AG04450 (cell line): ENCODE data around the gene RUBCNL. TPM values are rescaled to one million over a fixed set of nuclear protein-coding genes. Genes with fewer than 3 reads are reported as not detected.
"Not testable (repeated sequence)": the region's sequence is repeated elsewhere in the genome, so short reads cannot be mapped to it uniquely, and the experiment has no call there.

Source experiments
- CTCF ChIA-PET: fragments of 300-600, 350-600 bp; formaldehyde crosslinking; extraction: SDS; loops from one replicate; lab custom pipeline; 2022; ENCODE audit warnings: antibody characterized with exemption, inconsistent platforms; lab: Charles Lee
- POLR2A ChIA-PET: fragments of 350-600 bp; formaldehyde crosslinking; extraction: SDS; loops from one replicate; lab custom pipeline; 2021; ENCODE audit warnings: antibody characterized with exemption, inconsistent platforms; lab: Yijun Ruan, JAX
- DNase-seq: peaks from one replicate; pipeline ENCODE4 v3.0.0-alpha.2; 2011; ENCODE audit warnings: low read depth, low spot score
- H3K27ac ChIP-seq: one replicate; pipeline ENCODE4 v1.5.1; 2012; ENCODE audit warnings: low read depth, low read length, control low read depth
- H3K27me3 ChIP-seq: one replicate; pipeline ENCODE4 v1.6.0; 2012; ENCODE audit warnings: low read length; ENCODE audit not compliant: control insufficient read depth, insufficient read depth
- H3K4me3 ChIP-seq: 2 replicates; pipeline ENCODE4 v1.5.1; 2011; ENCODE audit warnings: mild to moderate bottlenecking, low read depth, low read length, control low read depth
- H3K9me3 ChIP-seq: 2 replicates; pipeline ENCODE4 v1.5.1; 2012; ENCODE audit warnings: low read length; ENCODE audit not compliant: control insufficient read depth, insufficient read depth
- CTCF ChIP-seq: IDR thresholded peaks from 2 replicates; pipeline ENCODE4 v1.5.1; 2011; ENCODE audit warnings: low read depth, low read length, control low read depth, inconsistent platforms
- polyA plus RNA-seq: library from polyadenylated mRNA; depleted of rRNA; stranded (reverse); fragments of >200 nt; gene quantifications from 2 replicates; pipeline ENCODE4 v1.2.3, GENCODE V29; 2011

The RUBCNL gene
- polyA plus RNA-seq, 1 experiment: not detected

- Histone ChIP-seq H3K27me3 (peaks cover 12% of the 10 kb centered on the region), H3K4me3 (no peak overlapping the region), H3K27ac (no peak overlapping the region), H3K9me3 (no peaks in the 10 kb centered on the region)
- ChIA-PET CTCF (no interaction called here), POLR2A (no interaction called here)
- no peak for TF ChIP-seq CTCF
- no peak for DNase-seq
Measured at GRCh38 chr13:46374710-46375109, 12.3 kb downstream of the RUBCNL start.

- DNase-seq: no peak
- POLR2A ChIA-PET: no interaction called here
- no peak for TF ChIP-seq CTCF
- CTCF ChIA-PET: no interaction called here
- Histone ChIP-seq H3K4me3 (no peak overlapping the region), H3K27me3 (peaks cover 12% of the 10 kb centered on the region), H3K27ac (no peak overlapping the region), H3K9me3 (no peaks in the 10 kb centered on the region)
Measured at GRCh38 chr13:46373623-46374022, 13.4 kb downstream of the RUBCNL start.

GRCh38 chr13:46372938-46373337 lies 14.1 kb downstream of the RUBCNL start:
- DNase-seq, POLR2A ChIA-PET: not testable (repeated sequence)
- CTCF ChIA-PET: interaction anchor here (0.6 kb wide), 1 partner anchor 311 kb away, joined by 3 read pairs; no protein-coding TSS in a partner anchor

GRCh38 chr13:46372071-46372470 lies 15.0 kb downstream of the RUBCNL start:
- TF ChIP-seq CTCF: no peak

More at GRCh38 chr13:46372938-46373337, 14.1 kb downstream of the RUBCNL start:
- H3K27me3 ChIP-seq, H3K4me3 ChIP-seq, H3K27ac ChIP-seq, H3K9me3 ChIP-seq: not testable (repeated sequence)

GRCh38 chr13:46369506-46370277 lies 17.4 kb downstream of the RUBCNL start:
- H3K9me3 ChIP-seq: no peaks in the 10 kb centered on the region
- DNase-seq: peak; percentile 43
- H3K4me3 ChIP-seq: no peak overlapping the region
- CTCF ChIA-PET: no interaction called here
- POLR2A ChIA-PET: interaction anchor here (1.0 to 1.1 kb wide), 2 partner anchors 10 to 15 kb away, joined by 3 to 4 read pairs; no protein-coding TSS in a partner anchor
- no peak for TF ChIP-seq CTCF
- H3K27ac ChIP-seq: peak overlapping the region; percentile 22
- H3K27me3 ChIP-seq: peaks cover 7% of the 10 kb centered on the region

More at GRCh38 chr13:46372071-46372470, 15.0 kb downstream of the RUBCNL start:
- ChIA-PET POLR2A (no interaction called here), CTCF (no interaction called here)
- H3K9me3 ChIP-seq: no peaks in the 10 kb centered on the region
- peaks cover 7% of the 10 kb centered on the region for H3K27me3 ChIP-seq
- H3K27ac ChIP-seq: no peak overlapping the region
- no peak for DNase-seq
- H3K4me3 ChIP-seq: no peak overlapping the region
